RWPE2 (cell line): ENCODE measurements around the gene DMRT2.

ENCODE experiments used
- ATAC-seq: fragments of 200-7000 bp; cut with Tn5 transposase; 3 replicates; pipeline ENCODE4 v1.9.1; 2021; ENCODE audit warnings: low read depth
- DNase-seq: peaks from one replicate; pipeline ENCODE4 v3.0.0-alpha.2; 2020; ENCODE audit warnings: low spot score
- H3K27ac ChIP-seq: fragments of 450-650 bp; 2 replicates; pipeline ENCODE4 v1.5.1; 2017; ENCODE audit warnings: mild to moderate bottlenecking; ENCODE audit not compliant: poor library complexity, severe bottlenecking
- H3K27me3 ChIP-seq: fragments of 250-450 bp; sonication (Bioruptor Pico); 2 replicates; pipeline ENCODE4 v1.5.1; 2021; ENCODE audit warnings: mild to moderate bottlenecking, moderate library complexity; ENCODE audit not compliant: insufficient read depth, poor library complexity, severe bottlenecking
- H3K36me3 ChIP-seq: fragments of 250-450 bp; sonication (Bioruptor Pico); 2 replicates; pipeline ENCODE4 v1.5.1; 2020; ENCODE audit warnings: low read depth, mild to moderate bottlenecking, moderate library complexity
- H3K4me1 ChIP-seq: fragments of 250-450 bp; sonication (Bioruptor Pico); 2 replicates; pipeline ENCODE4 v1.5.1; 2021; ENCODE audit warnings: mild to moderate bottlenecking, moderate library complexity; ENCODE audit not compliant: insufficient read depth, poor library complexity, severe bottlenecking
- H3K4me3 ChIP-seq: fragments of 250-450 bp; sonication (Bioruptor Pico); 2 replicates; pipeline ENCODE4 v1.5.1; 2021; ENCODE audit warnings: mild to moderate bottlenecking, moderate library complexity; ENCODE audit not compliant: severe bottlenecking
- H3K9me3 ChIP-seq: fragments of 250-450 bp; sonication (Bioruptor Pico); 2 replicates; pipeline ENCODE4 v1.5.1; 2021; ENCODE audit warnings: mild to moderate bottlenecking, moderate library complexity; ENCODE audit not compliant: severe bottlenecking
- CTCF ChIP-seq: fragments of 450-650 bp; IDR thresholded peaks from one replicate; pipeline ENCODE4 v1.5.1; 2017; ENCODE audit warnings: mild to moderate bottlenecking, moderate library complexity; ENCODE audit not compliant: poor library complexity, severe bottlenecking

The DMRT2 gene

GRCh38 chr9:1050125-1050895, at the start of gene DMRT2:
DMRT2 (plus strand) TSS chr9:1050357; CDS start chr9:1051614, 1,257 bp downstream.
- no peaks in the 10 kb centered on the region for H3K36me3 ChIP-seq
- no peak for TF ChIP-seq CTCF

GRCh38 chr9:1001838-1002237, 48.3 kb upstream of the DMRT2 start:
- Histone ChIP-seq H3K27me3 (no peaks in the 10 kb centered on the region), H3K4me3 (no peak overlapping the region), H3K27ac (no peak overlapping the region), H3K9me3 (no peaks in the 10 kb centered on the region), H3K36me3 (no peaks in the 10 kb centered on the region), H3K4me1 (no peaks in the 10 kb centered on the region)
- no peak for TF ChIP-seq CTCF
- ATAC-seq: no peak
- no peak for DNase-seq

More at GRCh38 chr9:1050125-1050895, at the start of gene DMRT2:
- DNase-seq (peak; percentile 89), ATAC-seq (peak; percentile 92)
- Histone ChIP-seq H3K4me1 (peaks cover 5% of the 10 kb centered on the region), H3K9me3 (no peaks in the 10 kb centered on the region), H3K27ac (no peak within 1 kb of the TSS), H3K27me3 (peaks cover 24% of the 10 kb centered on the region), H3K4me3 (peak within 1 kb of the TSS; percentile 6)

- Histone ChIP-seq H3K36me3 (no peaks in the 10 kb centered on the region), H3K4me3 (no peak overlapping the region), H3K27me3 (no peaks in the 10 kb centered on the region), H3K4me1 (no peaks in the 10 kb centered on the region), H3K27ac (no peak overlapping the region), H3K9me3 (no peaks in the 10 kb centered on the region)
- DNase-seq (no peak), ATAC-seq (no peak)
- TF ChIP-seq CTCF: no peak
Observed at GRCh38 chr9:1002678-1003077, 47.5 kb upstream of the DMRT2 start.

- Histone ChIP-seq H3K27ac (no peak overlapping the region), H3K4me1 (peaks cover 6% of the 10 kb centered on the region), H3K9me3 (no peaks in the 10 kb centered on the region), H3K27me3 (no peaks in the 10 kb centered on the region), H3K36me3 (no peaks in the 10 kb centered on the region), H3K4me3 (no peak overlapping the region)
- peak; percentile 76 for TF ChIP-seq CTCF
- no peak for DNase-seq
- peak; percentile 61; the same call in 2 of the 3 replicates for ATAC-seq
Observed at GRCh38 chr9:1005043-1005667, 45.0 kb upstream of the DMRT2 start.

- no peak for TF ChIP-seq CTCF
- Histone ChIP-seq H3K4me3 (no peak overlapping the region), H3K27me3 (no peaks in the 10 kb centered on the region), H3K9me3 (no peaks in the 10 kb centered on the region), H3K36me3 (no peaks in the 10 kb centered on the region), H3K4me1 (peaks cover 6% of the 10 kb centered on the region), H3K27ac (no peak overlapping the region)
- ATAC-seq (no peak), DNase-seq (no peak)
Observed at GRCh38 chr9:1007312-1007711, 42.8 kb upstream of the DMRT2 start.
